Stimulated activated CD4-positive, alpha-beta T cell treated with anti-CD3 and anti-CD28 coated beads, TNF-alpha, amount 100 ng/mL, for 4 hours (primary cell): ENCODE results near the gene ENPP3.
"Not testable (repeated sequence)": the region's sequence is repeated elsewhere in the genome, so short reads cannot be mapped to it uniquely, and the experiment has no call there.

ENCODE experiments used
- DNase-seq, 3 experiments: peaks; one replicate each; pipeline ENCODE4 v3.0.0-alpha.2; 2020; ENCODE audit warnings: low read depth in 3 of 3

ENPP3 gene

GRCh38 chr6:131685266-131685780 lies 48.2 kb downstream of the ENPP3 start:
- no peak for DNase-seq

- no peak for DNase-seq
Observed at GRCh38 chr6:131687022-131687421, 49.9 kb downstream of the ENPP3 start.

GRCh38 chr6:131688286-131688685 lies 51.2 kb downstream of the ENPP3 start:
- no peak for DNase-seq

GRCh38 chr6:131692031-131692430 lies 54.9 kb downstream of the ENPP3 start:
- DNase-seq: no peak

GRCh38 chr6:131692589-131692988 lies 55.5 kb downstream of the ENPP3 start:
- no peak for DNase-seq

GRCh38 chr6:131693384-131693783 lies 56.3 kb downstream of the ENPP3 start:
- no peak for DNase-seq

GRCh38 chr6:131694832-131695426 lies 57.8 kb downstream of the ENPP3 start:
- DNase-seq: no peak

- no peak for DNase-seq
Observed at GRCh38 chr6:131696956-131697355, 59.9 kb downstream of the ENPP3 start.

- not testable (repeated sequence) for DNase-seq
Observed at GRCh38 chr6:131700851-131701250, 63.7 kb downstream of the ENPP3 start.

GRCh38 chr6:131703905-131704304 lies 66.8 kb downstream of the ENPP3 start:
- not testable (repeated sequence) for DNase-seq

- DNase-seq: not testable (repeated sequence)
Observed at GRCh38 chr6:131710917-131711316, 73.8 kb downstream of the ENPP3 start, which contains the start of gene CTAGE9. CTAGE9 (minus strand) TSS chr6:131711017; CDS start chr6:131711017, 0 bp downstream.

- not testable (repeated sequence) for DNase-seq
Observed at GRCh38 chr6:131715567-131715966, 78.5 kb downstream of the ENPP3 start.

- no peak for DNase-seq
Observed at GRCh38 chr6:131717836-131718542, 80.9 kb downstream of the ENPP3 start.

- DNase-seq: no peak
Observed at GRCh38 chr6:131721161-131721560, 84.1 kb downstream of the ENPP3 start.

- no peak for DNase-seq
Observed at GRCh38 chr6:131724114-131724513, 87.0 kb downstream of the ENPP3 start.

- no peak for DNase-seq
Observed at GRCh38 chr6:131727467-131727866, 90.4 kb downstream of the ENPP3 start.

- no peak for DNase-seq
Observed at GRCh38 chr6:131727868-131728267, 90.8 kb downstream of the ENPP3 start.

- DNase-seq: no peak
Observed at GRCh38 chr6:131728296-131728939, 91.3 kb downstream of the ENPP3 start.

GRCh38 chr6:131729550-131729949 lies 92.4 kb downstream of the ENPP3 start:
- no peak for DNase-seq

- DNase-seq: no peak
Observed at GRCh38 chr6:131730264-131730663, 93.2 kb downstream of the ENPP3 start.

GRCh38 chr6:131731224-131731623 lies 94.1 kb downstream of the ENPP3 start:
- DNase-seq: no peak

GRCh38 chr6:131733376-131734016 lies 96.4 kb downstream of the ENPP3 start:
- DNase-seq: no peak
